Bronchus fibroblast of lung (primary cell): ENCODE data around the gene SFMBT2. TPM values are rescaled to one million over a fixed set of nuclear protein-coding genes. Genes with fewer than 3 reads are reported as not detected.

Source experiments
- total RNA-seq: library from RNA; depleted of rRNA; stranded (reverse); fragments of >200 nt; gene quantifications from 2 replicates; pipeline ENCODE4 v1.2.3, GENCODE V29; 2015

The SFMBT2 gene
- total RNA-seq = 1.6 and 1.7 TPM in 2 replicates

GRCh38 chr10:7410862-7411670 lies at the start of gene SFMBT2:
Gene SFMBT2, minus strand, starts transcription at chr10:7411034. Its CDS starts 29,136 bp downstream, at chr10:7381898.

